ENCODE results near the gene SWAP70. TPM values are rescaled to one million over a fixed set of nuclear protein-coding genes. Genes with fewer than 3 reads are reported as not detected.

SWAP70 gene
- total and polyA plus RNA-seq, 9 of the 15 experiments (the other 6 are each of a cell fraction or from before 2014, with no cell fraction given): 1.7 to 4.9 (median 3.9) TPM

- Histone ChIP-seq H3K4me1 (replicated peaks in 1 of 2; ENCODE audit: control insufficient read depth in 2 of 2, insufficient read depth in 2 of 2, low read length in 2 of 2) (no peaks in the 10 kb centered on the region), H4K20me1 (replicated peaks; ENCODE audit: control insufficient read depth, insufficient read depth, low read length) (no peaks in the 10 kb centered on the region; the same call in 1 of the 2 replicates), H3K36me3 (ENCODE audit: control insufficient read depth, insufficient read depth, low read length) (no peaks in the 10 kb centered on the region), H3K9me1 (ENCODE audit: control insufficient read depth, insufficient read depth, low read length) (no peaks in the 10 kb centered on the region), H3K9me3 (replicated peaks; ENCODE audit: control insufficient read depth, insufficient read depth, low read depth, low read length) (no peaks in the 10 kb centered on the region), H3K9ac (ENCODE audit: insufficient read depth in 1 of 2, low read depth in 2 of 2, low read length in 2 of 2) (no peak overlapping the region), H2AFZ (ENCODE audit: low read depth, low read length) (no peak overlapping the region), H3K4me2 (ENCODE audit: insufficient read depth, low read length) (no peak overlapping the region), H3K4me3 (no peak overlapping the region), H3K27me3 (ENCODE audit: control insufficient read depth in 2 of 2, insufficient read depth in 2 of 2, low read length in 2 of 2) (peaks cover 0 to 6% of the 10 kb centered on the region in 2 experiments; a peak in 2 of 5 replicates), H3K27ac (ENCODE audit: extremely low read depth, low read depth, low read length) (no peak overlapping the region), H3K79me2 (ENCODE audit: control insufficient read depth, insufficient read depth, low read length) (no peaks in the 10 kb centered on the region)
- intact Hi-C loops (cut with micrococcal nuclease): no loop called here
- BruUV-seq (replicated peaks): no TSS peak
- DNase-seq (ENCODE audit: extremely low read depth in 1 of 4, low spot score in 3 of 4) (no peak), ATAC-seq (no peak), FAIRE-seq (no peak)
- 41% methylated on average over 2 of the region's 2 CpGs for WGBS (ENCODE audit: insufficient coverage, low coverage, missing lambda C conversion rate)
- ChIA-PET CTCF (ENCODE audit: low intra/inter-chr PET ratio) (no interaction called here), POLR2A (no interaction called here)
- no peak for TF ChIP-seq SUPT5H (IDR thresholded peaks at IDR 0.05)
- TF ChIP-seq HDAC1 (IDR thresholded peaks at IDR 0.05): no peak
- no peak for TF ChIP-seq MEF2A (IDR thresholded peaks at IDR 0.05; ENCODE audit: control insufficient read depth, low read depth, low read length)
- TF ChIP-seq CBX3 (IDR thresholded peaks at IDR 0.05; ENCODE audit: borderline replicate concordance in 1 of 2, low read length in 2 of 2): no peak
- TF ChIP-seq MTA1 (IDR thresholded peaks at IDR 0.05; ENCODE audit: borderline replicate concordance): no peak
- no peak for TF ChIP-seq NONO (IDR thresholded peaks at IDR 0.05; ENCODE audit: low read depth in 2 of 2, low read length in 1 of 2)
- TF ChIP-seq ZNF217 (CRISPR knock-in tag; IDR thresholded peaks at IDR 0.05): no peak
- TF ChIP-seq TRIM28 (IDR thresholded peaks at IDR 0.05): no peak
- no peak for TF ChIP-seq TEAD4 (IDR thresholded peaks at IDR 0.05; ENCODE audit: low read length)
- no peak for TF ChIP-seq TEAD4 (CRISPR knock-in tag; IDR thresholded peaks at IDR 0.05; ENCODE audit: borderline replicate concordance)
- TF ChIP-seq ATF4 (CRISPR knock-in tag; IDR thresholded peaks at IDR 0.05): no peak
- TF ChIP-seq ZNF695 (CRISPR knock-in tag; IDR thresholded peaks at IDR 0.05): no peak
- no peak for TF ChIP-seq SREBF2 (CRISPR knock-in tag; IDR thresholded peaks at IDR 0.05)
- no peak for TF ChIP-seq SAFB (IDR thresholded peaks at IDR 0.05; ENCODE audit: borderline replicate concordance, low read depth, low read length)
- TF ChIP-seq CREB1 (IDR thresholded peaks at IDR 0.05): no peak
- TF ChIP-seq CREB1 (CRISPR knock-in tag; IDR thresholded peaks at IDR 0.05): no peak
- TF ChIP-seq MAFG (tag; conservative IDR thresholded peaks at IDR 0.05): no peak
- no peak for TF ChIP-seq PTRF (tag; IDR thresholded peaks at IDR 0.05)
- no peak for TF ChIP-seq ZBTB11 (CRISPR knock-in tag; IDR thresholded peaks at IDR 0.05)
- TF ChIP-seq ZC3H8 (IDR thresholded peaks at IDR 0.05): no peak
- TF ChIP-seq PRMT5 (CRISPR knock-in tag; IDR thresholded peaks at IDR 0.05): no peak
- in situ Hi-C loops (cut with MboI): no loop called here
Measured at GRCh38 chr11:9773524-9773923, 109.6 kb downstream of the SWAP70 start.

All from K562 (cell line).